Kidney (tissue), 14 donors: ENCODE results near the gene PRM1. TPM values are rescaled to one million over a fixed set of nuclear protein-coding genes. Genes with fewer than 3 reads are reported as not detected.
A peak's percentile ranks its signal among the peaks of the same experiment; 100 is the strongest.

Experiments used
- DNase-seq, 5 donors: peaks; one replicate each; pipeline ENCODE4 v3.0.0-alpha.2; 2013 to 2020
- FAIRE-seq: peaks from 2 replicates; lab custom pipeline; 2012; peaks lifted over from hg19 to GRCh38; lab: Jason Lieb, UNC
- H3K27ac ChIP-seq, 2 donors: one replicate each; pipeline ENCODE4 v1.7.0; 2013; ENCODE audit warnings: low read depth in 2 of 2, low read length in 2 of 2, inconsistent platforms in 1 of 2
- H3K27me3 ChIP-seq: one replicate; pipeline ENCODE4 v1.7.1; 2013; ENCODE audit warnings: low read length, inconsistent platforms; ENCODE audit not compliant: control insufficient read depth, insufficient read depth
- H3K36me3 ChIP-seq, 3 donors: one replicate each; pipeline versions ENCODE4 v1.7.0 to v1.7.1; 2013; ENCODE audit warnings: low read length in 3 of 3, control low read depth in 1 of 3, inconsistent platforms in 1 of 3; ENCODE audit not compliant: insufficient read depth in 3 of 3, control insufficient read depth in 2 of 3
- H3K4me1 ChIP-seq, 3 donors: one replicate each; pipeline versions ENCODE4 v1.7.0 to v1.7.1; 2013; ENCODE audit warnings: low read length in 3 of 3, inconsistent platforms in 1 of 3, low read depth in 1 of 3; ENCODE audit not compliant: control insufficient read depth in 2 of 3, insufficient read depth in 2 of 3
- H3K4me3 ChIP-seq, 3 donors: one replicate each; pipeline versions ENCODE4 v1.7.0 to v1.8.1; 2013; ENCODE audit warnings: low read length in 3 of 3, control low read depth in 1 of 3, inconsistent platforms in 1 of 3
- H3K9ac ChIP-seq, 3 donors: one replicate each; pipeline versions ENCODE4 v1.7.0 to v1.7.1; 2013; ENCODE audit warnings: low read length in 3 of 3, control low read depth in 1 of 3, inconsistent platforms in 1 of 3
- H3K9me3 ChIP-seq, 3 donors: one replicate each; pipeline versions ENCODE4 v1.7.0 to v1.7.1; 2013; ENCODE audit warnings: low read length in 3 of 3, control low read depth in 1 of 3, inconsistent platforms in 1 of 3; ENCODE audit not compliant: control insufficient read depth in 2 of 3, insufficient read depth in 1 of 3
- CTCF ChIP-seq: IDR thresholded peaks from 3 replicates; pipeline ENCODE4 v1.5.1; 2012; ENCODE audit warnings: mild to moderate bottlenecking, moderate library complexity, borderline replicate concordance; ENCODE audit not compliant: insufficient read depth; ENCODE audit errors: extremely low read depth
- intact Hi-C: fragments of 100-400 bp; cut with DNase I; formaldehyde crosslinking; loops from one replicate; pipeline ENCODE4 v1.11.1; 2022
- polyA plus RNA-seq: library from polyadenylated mRNA; stranded (reverse); fragments of 350-450 nt; fragmentation: Illumina TruSeq; extraction: RNeasy Lipid Tissue Mini Kit (QIAGEN cat#74804); gene quantifications from one replicate; pipeline ENCODE4 v1.2.3, GENCODE V29; 2014; ENCODE audit warnings: low read depth, low replicate concordance; ENCODE audit not compliant: insufficient read depth
- total RNA-seq: library from RNA; stranded (reverse); fragmentation: NEBNext Ultra II Directional; extraction: Animal tissue kit (Norgen Biotek cat#: 25700); gene quantifications from one replicate; pipeline ENCODE4 v1.2.1, GENCODE V29; 2021
- donor health status: control.
- donor health status: control.
- donor health status: control.
- donor health status: control.
- donor health status: control.
- donor health status: DM: yes; HTN: yes; CAD: no.
- donor health status: Normal renal cell carcinoma (clear cell type).

PRM1 gene
- total and polyA plus RNA-seq, 2 donors from 2014 or later: not detected

GRCh38 chr16:11255737-11256660, 25.1 kb downstream of the PRM1 start, which contains the start of gene SOCS1:
TSS of gene SOCS1 (minus strand) at chr16:11256204. CDS start at chr16:11255478, 726 bp downstream.
- H3K4me1 ChIP-seq: peaks cover 0 to 30% (median 15%) of the 10 kb centered on the region in 3 donors
- DNase-seq (peak; percentile 90 to 96 (median 94)), FAIRE-seq (no peak)
- peak within 1 kb of the TSS; percentile 63 to 85 (median 64) for H3K4me3 ChIP-seq
- intact Hi-C loops: loop anchor here (5.0 kb wide), 1 partner anchor 279 kb away; no protein-coding TSS in a partner anchor
- no peaks in the 10 kb centered on the region for H3K36me3 ChIP-seq
- H3K27ac ChIP-seq: peak within 1 kb of the TSS; percentile 98 to 99
- peak; percentile 87 for TF ChIP-seq CTCF
- H3K27me3 ChIP-seq: no peaks in the 10 kb centered on the region
- no peaks in the 10 kb centered on the region for H3K9me3 ChIP-seq
- H3K9ac ChIP-seq: peak within 1 kb of the TSS; percentile 18 to 92 (median 67)

GRCh38 chr16:11254913-11255736, 26.0 kb downstream of the PRM1 start:
- Histone ChIP-seq H3K9me3 (no peaks in the 10 kb centered on the region), H3K36me3 (no peaks in the 10 kb centered on the region), H3K4me3 (peak overlapping the region; percentile 48 to 64 (median 58)), H3K27me3 (no peaks in the 10 kb centered on the region), H3K9ac (peak overlapping the region in 1 of 3 donors; percentile 65), H3K4me1 (peaks cover 0 to 30% (median 15%) of the 10 kb centered on the region in 3 donors), H3K27ac (peak overlapping the region; percentile 78 to 85)
- TF ChIP-seq CTCF: no peak
- intact Hi-C loops: loop anchor here (5.0 kb wide), 1 partner anchor 278 kb away; no protein-coding TSS in a partner anchor
- no peak for FAIRE-seq
- DNase-seq: peak; percentile 66 to 85 (median 81)

GRCh38 chr16:11253995-11254912, 26.9 kb downstream of the PRM1 start:
- H3K9me3 ChIP-seq: no peaks in the 10 kb centered on the region
- H3K27me3 ChIP-seq: no peaks in the 10 kb centered on the region
- FAIRE-seq (no peak), DNase-seq (peak in 2 of 5 donors; percentile 70 to 80)
- peak overlapping the region; percentile 48 to 64 (median 58) for H3K4me3 ChIP-seq
- peak overlapping the region in 2 of 3 donors; percentile 22 to 65 for H3K9ac ChIP-seq
- H3K27ac ChIP-seq: peak overlapping the region in 1 of 2 donors; percentile 52
- peaks cover 0 to 27% (median 12%) of the 10 kb centered on the region in 3 donors for H3K4me1 ChIP-seq
- H3K36me3 ChIP-seq: no peaks in the 10 kb centered on the region
- intact Hi-C loops: no loop called here
- no peak for TF ChIP-seq CTCF
